IPS-18c (cell line): Measurements from ENCODE around the gene PTRH1.

Source experiments
- H3K4me3 ChIP-seq: 2 replicates; pipeline ENCODE4 v1.7.0; 2013; ENCODE audit warnings: low read depth, mild to moderate bottlenecking, low read length, moderate library complexity; ENCODE audit not compliant: insufficient read depth
- H3K9me3 ChIP-seq: one replicate; pipeline ENCODE4 v1.6.1; 2013; ENCODE audit warnings: mild to moderate bottlenecking, low read length, moderate library complexity; ENCODE audit not compliant: control insufficient read depth, insufficient read depth

The PTRH1 gene

DNA sequence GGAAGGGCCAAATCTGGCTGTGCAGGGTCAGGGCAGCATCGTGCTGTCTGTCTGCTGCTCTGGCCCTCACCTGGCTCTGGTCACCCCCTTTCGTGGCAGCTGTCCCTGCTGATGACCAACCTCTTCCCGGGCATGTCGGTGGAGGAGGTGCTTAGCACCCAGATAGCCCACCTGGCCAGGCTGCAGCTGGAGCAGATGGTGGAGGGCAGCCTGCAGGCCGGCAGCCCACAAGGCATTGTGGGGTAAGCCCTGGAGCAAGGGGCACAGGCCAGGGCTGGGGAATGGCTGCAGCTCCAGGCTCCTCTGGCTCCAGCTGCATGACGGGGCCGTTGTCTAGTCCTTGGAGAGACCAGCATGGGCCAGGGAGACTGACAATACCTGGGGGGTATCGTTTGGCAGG lies 11.4 kb upstream of the PTRH1 start:
- no peak overlapping the region for H3K4me3 ChIP-seq

DNA sequence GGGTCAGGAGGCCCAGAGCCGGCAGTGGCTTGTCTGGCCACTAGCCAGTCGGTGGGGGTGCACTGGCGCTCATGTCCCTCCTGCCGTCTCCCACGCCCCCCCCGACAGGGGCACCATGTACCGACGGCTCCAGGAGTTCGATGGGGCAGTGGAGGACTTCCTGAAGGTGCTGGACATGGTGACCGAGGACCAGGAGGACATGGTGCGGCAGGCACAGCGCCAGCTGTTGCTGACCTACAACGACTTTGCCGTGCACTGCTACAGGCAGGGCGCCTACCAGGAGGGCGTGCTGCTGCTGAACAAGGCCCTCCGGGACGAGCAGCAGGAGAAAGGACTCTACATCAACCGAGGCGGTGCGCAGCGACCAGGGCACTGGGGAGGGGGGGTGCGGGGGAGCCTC lies 8.5 kb upstream of the PTRH1 start:
- no peak overlapping the region for H3K4me3 ChIP-seq
- no peaks in the 10 kb centered on the region for H3K9me3 ChIP-seq

More for the DNA sequence above, 11.4 kb upstream of the PTRH1 start:
- no peaks in the 10 kb centered on the region for H3K9me3 ChIP-seq

DNA sequence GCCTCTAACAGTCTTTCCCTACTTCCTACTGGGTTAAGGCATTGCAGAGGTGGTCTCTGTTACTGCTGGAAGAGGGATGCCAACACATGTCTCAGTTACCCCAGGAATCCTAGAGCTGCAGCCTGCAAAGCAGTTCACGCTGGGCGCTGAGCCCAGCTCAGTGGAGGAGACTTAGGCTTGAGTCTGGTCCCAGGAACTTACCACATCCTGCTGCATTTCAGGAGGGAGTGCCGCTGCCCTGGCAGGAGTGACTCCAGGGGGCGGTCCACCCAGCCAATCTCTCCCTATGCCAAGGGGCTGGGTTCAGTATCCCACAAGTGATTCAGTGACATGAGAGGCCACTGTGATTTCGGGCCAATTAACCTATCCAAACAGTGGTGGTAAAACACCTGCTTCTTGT lies 8.0 kb upstream of the PTRH1 start:
- Histone ChIP-seq H3K9me3 (no peaks in the 10 kb centered on the region), H3K4me3 (no peak overlapping the region)

DNA sequence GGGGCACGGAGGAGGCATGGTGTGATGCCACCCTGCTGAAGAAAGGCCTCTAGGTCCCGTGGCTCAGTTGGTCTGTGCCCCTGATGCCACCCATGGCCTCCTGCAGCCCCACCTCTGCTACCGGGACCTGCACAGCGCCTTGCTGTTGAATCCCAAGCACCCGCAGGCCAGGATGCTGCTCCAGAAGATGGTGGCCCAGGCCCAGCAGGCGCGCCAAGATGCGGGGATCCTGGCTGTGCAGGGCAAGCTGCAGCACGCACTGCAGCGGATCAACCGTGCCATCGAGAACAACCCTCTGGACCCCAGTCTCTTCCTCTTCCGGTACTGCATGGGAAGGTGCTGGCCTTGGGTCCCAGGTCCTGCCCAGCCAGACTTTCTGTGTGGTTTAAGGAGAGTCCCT lies 7.5 kb upstream of the PTRH1 start:
- Histone ChIP-seq H3K4me3 (no peak overlapping the region), H3K9me3 (no peaks in the 10 kb centered on the region)

DNA sequence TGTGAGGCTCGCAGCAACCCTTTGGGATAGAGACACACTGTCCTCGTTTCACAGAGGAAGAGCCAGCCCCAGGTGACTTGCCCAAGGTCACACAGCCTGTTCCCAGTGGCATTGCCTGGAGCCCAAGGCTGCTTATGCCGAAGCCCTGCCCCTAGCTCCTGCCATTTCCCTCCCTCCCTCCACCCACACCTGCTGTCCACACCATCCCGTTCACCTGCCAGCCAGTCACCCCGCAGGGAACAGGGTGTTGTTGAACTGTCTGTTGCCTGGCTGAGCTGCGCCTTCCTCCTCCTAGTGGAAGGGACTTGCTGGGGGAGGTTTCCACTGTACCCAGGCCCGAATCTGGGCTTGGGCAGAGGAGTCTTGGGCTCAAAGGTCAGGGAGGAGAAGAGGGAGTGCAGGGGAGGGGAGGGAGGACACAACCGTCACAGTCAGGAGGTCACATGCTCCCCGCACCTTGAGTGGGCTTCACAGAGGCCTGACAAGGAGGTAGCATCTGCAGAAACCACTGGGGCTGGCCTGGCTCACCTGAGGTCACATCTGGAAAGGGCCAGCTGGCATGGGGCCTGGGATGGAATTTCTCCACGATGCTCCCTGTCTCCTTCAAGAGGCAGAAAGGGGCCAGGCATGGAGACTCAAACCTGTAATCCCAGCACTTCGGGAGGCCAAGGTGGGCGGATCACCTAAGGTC lies 6.7 kb upstream of the PTRH1 start:
- Histone ChIP-seq H3K9me3 (no peaks in the 10 kb centered on the region), H3K4me3 (no peak overlapping the region)

DNA sequence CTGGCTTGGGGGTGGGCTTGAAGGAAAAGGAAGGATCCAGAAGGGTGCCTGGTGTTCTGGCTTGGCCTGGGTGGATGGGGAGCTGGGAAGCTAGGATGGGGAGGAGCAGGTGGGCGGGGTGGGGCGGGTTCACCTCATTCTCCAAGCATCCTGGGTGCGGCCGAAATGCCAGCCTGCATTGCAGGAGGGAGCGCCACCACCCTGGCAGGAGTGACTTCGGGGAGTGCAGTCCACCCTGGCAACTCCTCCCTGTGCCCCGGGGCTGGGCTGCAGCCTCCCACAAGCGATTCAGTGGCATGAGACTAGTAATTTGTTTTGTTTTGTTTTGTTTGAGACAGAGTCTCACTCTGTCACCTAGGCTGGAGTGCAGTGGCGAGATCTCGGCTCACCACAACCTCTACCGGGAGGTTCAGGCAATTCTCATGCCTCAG lies 5.9 kb upstream of the PTRH1 start:
- H3K9me3 ChIP-seq: no peaks in the 10 kb centered on the region

DNA sequence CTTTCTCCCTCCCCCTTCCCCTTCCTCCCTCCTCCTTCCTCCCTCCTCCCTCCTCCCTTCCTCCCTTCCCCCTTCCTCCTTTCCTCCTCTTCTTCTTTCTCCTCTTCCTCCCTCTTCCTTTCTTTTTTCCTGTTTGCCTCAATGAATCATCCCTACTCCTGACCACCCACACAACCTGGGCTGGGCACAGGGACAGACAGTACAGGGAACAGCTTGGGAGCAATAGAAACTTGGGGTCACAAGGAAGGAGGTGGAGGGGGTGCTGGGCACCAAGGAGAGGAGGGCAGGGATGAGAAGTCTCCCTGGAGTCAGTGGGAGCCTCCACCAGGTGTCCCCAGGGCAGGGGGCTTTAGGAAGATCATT lies 5.4 kb upstream of the PTRH1 start:
- H3K4me3 ChIP-seq: no peak overlapping the region
- H3K9me3 ChIP-seq: no peaks in the 10 kb centered on the region

More for the DNA sequence above, 5.9 kb upstream of the PTRH1 start:
- H3K4me3 ChIP-seq: no peak overlapping the region

DNA sequence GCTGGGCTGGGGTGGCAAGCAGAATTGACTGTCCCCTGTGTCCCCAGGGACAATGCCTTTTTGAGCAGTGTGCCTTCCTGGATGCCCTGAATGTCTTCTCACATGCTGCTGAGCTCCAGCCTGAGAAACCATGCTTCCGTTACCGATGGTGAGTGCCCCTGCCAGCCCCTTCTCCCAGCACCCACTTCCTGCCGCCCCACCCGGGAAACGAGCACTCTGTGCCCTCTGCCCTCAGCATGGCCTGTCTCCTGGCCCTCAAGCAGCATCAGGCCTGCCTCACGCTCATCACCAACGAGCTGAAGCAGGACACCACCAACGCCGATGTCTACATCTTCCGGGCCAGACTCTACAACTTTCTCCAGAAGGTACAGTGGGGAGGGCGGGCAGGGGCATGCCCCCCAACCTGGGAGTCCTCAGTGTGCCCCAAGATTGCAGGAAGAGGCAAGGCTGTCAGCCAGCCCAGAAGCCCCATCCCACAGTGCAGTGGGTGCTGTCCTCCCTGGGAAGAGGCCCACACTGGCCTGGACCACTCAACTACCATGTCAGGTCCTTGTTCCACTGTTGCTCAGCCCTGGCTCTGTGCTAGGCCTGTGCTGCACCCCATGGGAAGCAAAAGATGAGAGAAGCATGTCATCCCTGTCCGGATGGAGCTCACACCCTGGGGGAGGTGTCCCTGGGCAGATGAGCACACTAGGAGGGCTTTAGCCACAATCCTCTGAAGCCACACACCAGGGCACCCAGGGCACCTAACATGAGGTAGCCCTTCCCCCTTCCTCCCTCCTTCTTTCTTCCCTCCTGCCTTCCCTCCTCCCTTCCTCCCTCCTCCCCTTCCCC lies 4.8 kb upstream of the PTRH1 start:
- Histone ChIP-seq H3K4me3 (no peak overlapping the region), H3K9me3 (no peaks in the 10 kb centered on the region)

DNA sequence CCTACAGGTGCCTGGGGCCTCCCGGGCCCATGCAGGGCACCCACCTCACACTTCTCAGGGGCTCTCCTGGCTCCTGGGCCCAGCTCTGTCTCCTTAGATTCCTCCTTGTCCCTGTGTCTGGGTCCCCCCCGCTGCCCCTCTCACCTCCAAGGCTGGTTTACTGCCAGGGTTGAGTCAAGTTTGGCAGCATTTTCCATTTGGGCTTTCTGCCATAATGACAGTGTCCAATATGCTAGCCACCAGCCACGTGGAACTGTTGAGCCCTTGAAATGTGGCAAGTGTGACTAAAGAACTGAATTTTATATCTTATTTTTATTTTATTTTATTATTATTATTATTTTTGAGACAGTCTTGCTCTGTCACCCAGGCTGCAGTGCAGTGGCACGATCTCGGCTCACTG lies 2.3 kb upstream of the PTRH1 start:
- H3K4me3 ChIP-seq: no peak overlapping the region
- H3K9me3 ChIP-seq: no peaks in the 10 kb centered on the region

DNA sequence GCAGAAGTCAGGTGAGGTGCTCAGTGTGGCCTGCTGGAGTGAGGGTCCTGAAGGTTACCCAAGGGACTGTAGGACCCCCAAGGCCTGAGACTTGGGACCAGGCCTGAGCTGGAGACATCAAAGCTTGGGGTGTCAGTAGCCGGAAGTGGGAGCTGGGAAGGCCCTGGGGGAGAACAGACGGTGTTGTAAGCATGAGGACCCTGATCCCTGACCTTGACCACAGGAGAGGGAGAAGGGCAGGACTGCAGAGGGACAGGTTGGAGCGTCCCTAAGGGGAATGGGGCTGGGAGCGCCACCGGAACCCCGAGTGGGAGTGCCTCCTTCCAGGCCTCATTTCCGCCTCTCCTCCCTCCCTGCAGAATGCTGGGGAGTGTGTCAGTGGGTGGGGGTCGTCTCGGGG lies 949 bp upstream of the PTRH1 start:
- no peak overlapping the region; the same call in 1 of the 2 replicates for H3K4me3 ChIP-seq

DNA sequence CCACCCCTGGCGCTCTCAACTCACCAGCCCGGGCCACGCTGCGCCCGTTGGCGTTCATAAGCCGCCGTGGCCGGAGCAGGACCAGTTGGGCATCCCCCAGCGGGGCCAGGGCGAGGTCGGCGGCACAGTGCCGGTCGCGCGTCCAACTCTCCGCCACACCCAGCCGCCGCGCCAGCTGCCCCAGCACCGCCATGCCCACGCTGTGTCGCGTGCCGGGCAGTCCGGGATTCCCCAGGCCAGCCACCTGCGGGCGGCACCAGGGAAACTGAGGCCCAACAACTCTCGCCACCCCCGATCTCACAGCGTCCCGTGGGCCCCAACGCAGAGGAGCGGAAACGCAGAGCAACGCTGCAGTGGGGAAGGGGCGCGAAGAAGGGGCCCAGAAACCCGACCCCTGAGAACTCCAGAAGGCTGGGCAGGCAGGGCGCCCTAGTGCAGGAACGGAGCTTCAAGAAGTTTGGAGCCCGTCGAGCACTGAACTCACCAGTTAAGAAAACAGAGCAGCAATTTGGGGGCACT lies 453 bp downstream of the PTRH1 start:
- H3K4me3 ChIP-seq: peak overlapping the region; percentile 91
- no peaks in the 10 kb centered on the region for H3K9me3 ChIP-seq

More for the DNA sequence above, 949 bp upstream of the PTRH1 start:
- no peaks in the 10 kb centered on the region for H3K9me3 ChIP-seq

DNA sequence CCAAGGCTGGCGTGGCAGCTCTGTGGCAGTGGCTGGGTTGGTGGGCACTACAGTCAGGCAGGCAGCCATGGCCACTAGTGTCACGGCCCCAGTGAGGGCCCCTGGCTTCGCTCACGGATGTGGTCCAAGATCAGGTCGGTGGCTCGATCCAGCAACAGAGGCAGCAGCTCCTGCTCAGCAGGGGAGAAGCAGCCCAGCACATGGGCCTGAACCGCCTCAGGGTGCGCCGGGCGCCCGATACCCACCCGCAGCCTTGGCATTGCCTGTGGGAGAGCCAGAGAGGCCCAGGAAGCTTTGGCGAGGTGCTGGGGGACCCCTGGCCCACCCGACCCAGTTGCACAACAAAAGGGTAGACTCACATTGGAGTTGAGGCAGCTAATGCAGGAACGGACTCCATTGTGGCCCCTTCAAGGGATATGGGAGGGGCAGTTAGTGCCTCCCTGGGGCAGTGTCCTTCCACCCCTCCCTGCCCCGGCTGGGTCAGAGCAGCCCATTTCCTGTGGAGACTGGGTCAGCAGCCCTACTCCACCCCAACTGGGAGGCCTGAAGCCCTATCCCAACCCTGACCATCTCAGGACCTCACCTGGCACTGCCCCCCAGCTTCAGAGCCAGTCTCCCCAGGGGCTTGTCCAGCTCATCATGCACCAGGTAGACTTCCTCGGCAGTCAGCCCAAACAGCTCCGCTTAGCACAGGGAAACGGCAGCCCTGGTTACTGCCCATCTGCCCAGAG lies 1.3 kb downstream of the PTRH1 start:
- H3K4me3 ChIP-seq: peak overlapping the region; percentile 20; the same call in 1 of the 2 replicates
- no peaks in the 10 kb centered on the region for H3K9me3 ChIP-seq

DNA sequence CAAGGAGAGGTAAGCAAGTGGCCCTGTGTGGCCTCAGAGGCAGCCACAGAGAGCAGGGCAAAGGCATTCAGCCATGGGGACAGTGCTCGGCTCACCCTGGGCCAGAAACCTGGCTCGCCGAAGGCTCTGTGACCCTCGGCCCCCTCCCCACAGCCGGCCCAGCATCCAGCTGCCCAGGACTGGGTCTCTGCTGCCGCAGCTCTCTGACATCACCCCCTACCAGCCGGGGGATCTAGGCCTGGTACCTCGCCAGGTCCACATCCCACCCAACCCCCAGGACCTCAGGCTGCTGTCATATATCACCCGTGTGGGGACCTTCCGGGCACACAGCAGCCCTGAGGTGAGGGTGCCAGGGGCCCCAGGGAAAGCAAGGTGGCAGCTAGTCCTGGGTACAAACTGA lies 2.6 kb downstream of the PTRH1 start:
- Histone ChIP-seq H3K9me3 (no peaks in the 10 kb centered on the region), H3K4me3 (no peak overlapping the region)

DNA sequence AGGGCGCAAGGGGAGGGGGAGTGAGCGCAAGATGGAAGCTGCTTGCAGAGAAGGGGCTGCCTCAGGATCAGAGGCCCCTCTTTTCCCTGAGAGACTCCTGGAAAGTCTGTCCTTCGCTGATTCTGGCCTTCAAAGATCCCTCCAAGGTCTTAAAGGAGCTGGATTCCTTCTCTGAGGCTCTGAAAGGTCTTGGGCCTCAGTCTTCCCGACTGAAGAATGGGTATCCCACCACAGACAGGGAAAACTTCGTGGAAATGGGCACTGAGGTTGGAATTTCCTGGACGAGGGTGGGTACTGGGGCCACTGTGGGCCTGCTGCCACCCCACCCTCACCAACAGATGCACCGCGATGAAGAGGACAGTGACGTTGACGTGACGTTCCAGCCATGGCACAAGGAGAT lies 3.1 kb downstream of the PTRH1 start:
- no peak overlapping the region for H3K4me3 ChIP-seq

DNA sequence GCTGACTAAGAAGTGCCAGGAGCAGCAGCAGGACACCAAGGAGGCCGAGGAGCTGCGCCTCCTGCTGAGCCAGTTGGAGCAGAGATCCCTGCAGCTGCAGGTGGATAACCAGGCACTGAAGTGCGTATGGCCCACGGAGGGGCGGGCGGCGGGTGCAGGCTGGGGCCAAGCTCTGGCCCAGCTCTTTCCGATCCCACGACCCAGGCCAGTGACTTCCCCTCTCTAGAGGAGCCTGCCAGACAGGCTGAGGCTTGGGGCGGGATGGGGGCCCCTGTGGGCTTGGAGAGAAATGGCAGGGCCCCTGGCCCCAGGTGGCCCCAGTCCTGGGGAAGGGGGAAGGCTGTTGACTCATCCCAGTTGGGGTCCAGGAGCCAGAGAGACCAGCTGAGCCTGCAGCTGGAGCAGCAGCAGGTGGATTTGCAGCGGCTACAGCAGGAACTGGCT lies 3.6 kb downstream of the PTRH1 start:
- Histone ChIP-seq H3K9me3 (no peaks in the 10 kb centered on the region), H3K4me3 (peak overlapping the region; percentile 24; the same call in 1 of the 2 replicates)

More for the DNA sequence above, 3.1 kb downstream of the PTRH1 start:
- H3K9me3 ChIP-seq: no peaks in the 10 kb centered on the region

DNA sequence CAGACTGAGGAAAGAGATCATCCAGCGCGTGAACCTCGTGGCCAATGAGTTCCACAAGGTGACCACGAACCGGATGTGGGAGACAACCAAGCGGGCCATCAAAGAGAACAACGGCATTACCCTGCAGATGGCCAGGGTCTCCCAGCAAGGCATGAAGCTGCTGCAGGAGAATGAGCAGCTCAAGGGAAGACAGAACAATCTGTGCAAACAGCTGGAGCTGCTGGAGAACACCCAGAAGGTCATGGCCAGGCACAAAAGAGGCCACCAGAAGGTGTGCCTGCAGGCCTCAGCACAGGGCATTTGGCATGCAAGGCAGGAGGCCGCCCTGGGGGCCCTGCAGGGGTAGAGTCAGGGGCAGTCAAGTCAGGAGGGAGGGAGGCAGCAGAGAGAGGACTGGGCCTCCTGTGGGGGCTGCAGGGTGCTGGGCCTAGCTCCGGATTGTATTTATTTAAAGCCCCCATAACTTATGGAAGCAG lies 4.2 kb downstream of the PTRH1 start:
- H3K4me3 ChIP-seq: no peak overlapping the region
- no peaks in the 10 kb centered on the region for H3K9me3 ChIP-seq

DNA sequence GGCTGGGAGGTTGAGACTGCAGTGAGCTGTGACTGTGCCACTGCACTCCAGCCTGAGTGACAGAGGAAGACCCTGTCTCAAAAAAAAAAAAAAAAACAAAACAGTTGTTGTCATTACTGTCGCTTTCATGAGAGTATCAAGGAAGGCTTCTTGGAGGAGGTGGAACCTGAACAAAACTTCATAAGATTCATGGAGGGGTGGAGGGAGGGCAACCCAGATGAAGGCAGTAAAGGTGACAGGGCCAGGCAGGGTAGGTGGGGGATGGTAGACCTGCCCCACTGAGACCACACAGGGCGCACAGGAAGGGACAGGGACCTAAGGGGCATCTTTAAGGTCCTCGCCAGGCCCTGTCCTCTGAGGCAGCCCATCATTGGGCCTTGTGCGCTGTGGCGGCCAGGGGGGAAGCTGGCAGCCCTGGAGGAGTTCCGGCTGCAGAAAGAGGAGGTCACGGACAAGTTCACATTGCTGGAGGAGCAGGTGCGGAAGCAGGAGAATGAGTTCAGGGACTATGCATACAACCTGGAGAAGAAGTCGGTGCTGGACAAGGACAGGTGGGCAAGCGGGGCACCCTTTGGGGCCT lies 5.2 kb downstream of the PTRH1 start:
- H3K4me3 ChIP-seq: no peak overlapping the region

More for the DNA sequence above, 5.2 kb downstream of the PTRH1 start:
- no peaks in the 10 kb centered on the region for H3K9me3 ChIP-seq
